HG03354 (cell line): Measurements from ENCODE around the gene SPACA7.

Experiments
- ATAC-seq: cut with Tn5 transposase; IDR thresholded peaks from one replicate; pipeline ENCODE4 v1.9.1; 2021; ENCODE audit warnings: mild to moderate bottlenecking; ENCODE audit not compliant: unreplicated experiment, poor library complexity, severe bottlenecking

Gene SPACA7

DNA sequence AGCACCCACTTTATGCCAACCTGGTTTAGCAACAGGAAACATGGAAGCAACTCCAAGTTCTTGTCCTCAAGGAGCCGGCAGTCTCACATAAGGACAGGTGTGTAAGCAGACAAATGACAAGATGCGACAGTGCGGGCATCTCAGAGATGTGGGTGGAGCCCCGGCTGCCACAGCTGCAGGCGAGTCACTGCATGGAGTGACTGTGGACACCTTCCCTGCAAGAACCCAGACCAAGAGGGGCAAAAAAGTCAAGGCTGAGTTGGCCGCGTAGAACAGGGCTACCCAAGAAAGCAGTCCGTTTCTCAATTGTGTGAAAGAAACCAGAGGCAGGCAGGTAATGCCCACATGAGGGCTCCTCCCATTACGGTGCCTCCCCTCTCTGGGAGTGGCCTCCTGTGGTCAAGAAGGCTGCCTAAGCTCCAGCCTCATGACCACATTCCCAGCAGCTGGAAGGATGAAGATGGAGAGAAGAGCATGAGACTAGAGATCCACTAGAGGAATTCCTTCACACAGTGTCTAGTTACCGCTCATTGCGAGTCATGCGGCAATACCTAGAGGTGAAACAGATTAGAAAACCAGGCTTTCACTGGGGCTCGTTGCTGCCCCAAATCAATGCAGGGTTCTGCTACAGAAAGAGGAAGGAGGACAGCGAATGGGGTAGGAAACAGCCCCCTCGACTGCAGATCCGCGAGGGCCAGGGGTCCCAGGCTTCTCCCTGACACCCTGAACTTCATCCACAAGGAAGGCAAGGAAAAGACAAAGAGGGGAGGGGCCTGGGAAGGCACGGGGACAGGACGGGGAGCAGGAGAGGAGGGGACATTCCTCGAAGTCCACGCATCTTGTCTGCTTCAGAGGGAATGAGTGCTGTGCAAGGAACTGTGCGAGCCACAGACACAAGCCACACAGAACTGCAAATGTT is 80.2 kb downstream of the SPACA7 start:
- ATAC-seq: no peak

DNA sequence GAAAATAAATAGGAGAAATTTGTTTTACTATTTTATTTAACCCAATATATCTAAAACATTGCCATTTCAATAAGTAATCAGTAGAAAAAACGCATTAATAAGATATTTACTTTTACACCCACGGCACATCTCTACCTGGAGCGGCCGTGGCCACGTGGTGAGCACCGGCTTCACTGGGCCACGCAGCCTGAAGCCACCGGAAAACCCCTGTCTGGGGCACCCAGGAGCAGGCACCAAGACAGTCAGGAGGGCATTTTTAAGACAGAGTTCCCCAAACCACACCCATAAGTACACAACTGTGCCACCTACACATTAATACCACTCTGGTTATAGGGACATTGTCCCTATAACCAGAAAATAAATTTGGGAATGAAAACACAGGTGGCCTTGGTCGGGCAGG is 80.9 kb downstream of the SPACA7 start:
- ATAC-seq: no peak

DNA sequence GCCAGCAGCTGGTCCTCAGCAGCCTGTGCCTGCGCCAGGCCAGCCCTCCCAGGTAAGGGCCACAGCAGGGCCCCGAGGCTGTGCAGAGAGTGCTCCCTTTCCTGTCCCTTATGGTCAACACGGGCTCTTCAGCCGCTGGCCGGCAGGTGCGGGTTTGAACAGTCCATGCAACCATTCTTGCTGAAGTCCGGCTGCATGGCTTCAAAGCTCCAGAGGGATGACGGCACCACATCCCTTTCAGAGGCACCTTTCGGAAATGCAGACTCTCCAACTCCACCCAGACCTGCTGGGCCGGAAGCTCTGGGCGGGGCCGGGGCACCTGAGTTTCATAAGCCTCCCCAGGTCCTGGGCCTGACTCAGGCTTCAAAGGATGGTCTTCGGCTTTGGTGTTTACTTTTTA is 81.3 kb downstream of the SPACA7 start:
- no peak for ATAC-seq

DNA sequence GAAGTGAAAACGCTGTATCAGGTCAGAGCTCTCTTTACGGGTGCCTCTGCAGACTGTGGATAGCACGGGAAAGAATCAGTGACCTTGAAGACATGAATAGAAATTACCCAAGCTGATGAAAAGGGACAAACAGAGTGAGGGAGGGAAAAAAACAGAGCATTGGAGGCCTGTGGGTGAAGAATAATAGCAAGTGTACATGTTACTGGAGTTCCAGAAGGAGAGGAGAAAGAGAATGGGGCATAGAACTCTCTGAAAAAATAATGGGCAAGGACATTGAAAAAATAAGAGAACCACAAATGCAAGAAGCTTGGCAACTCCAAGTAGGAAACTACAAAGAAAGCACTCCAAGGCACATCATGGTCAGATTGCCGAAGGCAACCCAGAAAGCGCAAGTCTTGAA is 86.3 kb downstream of the SPACA7 start:
- ATAC-seq: no peak

DNA sequence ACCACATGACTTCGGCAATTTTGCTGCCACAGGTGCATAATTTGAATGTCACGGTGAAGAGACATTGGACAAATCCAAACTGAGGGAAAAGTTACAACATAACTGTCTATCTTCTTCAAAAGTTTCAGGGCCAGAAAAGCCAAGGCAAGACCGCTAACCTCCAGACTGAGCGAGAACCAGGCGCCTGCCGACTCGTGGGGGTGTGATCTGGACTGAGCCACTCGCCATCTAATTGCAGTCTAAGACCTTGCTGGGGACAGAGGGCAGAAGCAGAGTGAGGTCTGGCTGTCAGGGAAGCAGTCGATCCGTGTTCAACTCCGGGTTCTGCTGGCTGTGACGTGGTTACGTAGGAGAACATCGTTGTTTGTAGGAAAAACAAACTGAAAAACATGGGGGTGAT is 88.6 kb downstream of the SPACA7 start:
- ATAC-seq: no peak

DNA sequence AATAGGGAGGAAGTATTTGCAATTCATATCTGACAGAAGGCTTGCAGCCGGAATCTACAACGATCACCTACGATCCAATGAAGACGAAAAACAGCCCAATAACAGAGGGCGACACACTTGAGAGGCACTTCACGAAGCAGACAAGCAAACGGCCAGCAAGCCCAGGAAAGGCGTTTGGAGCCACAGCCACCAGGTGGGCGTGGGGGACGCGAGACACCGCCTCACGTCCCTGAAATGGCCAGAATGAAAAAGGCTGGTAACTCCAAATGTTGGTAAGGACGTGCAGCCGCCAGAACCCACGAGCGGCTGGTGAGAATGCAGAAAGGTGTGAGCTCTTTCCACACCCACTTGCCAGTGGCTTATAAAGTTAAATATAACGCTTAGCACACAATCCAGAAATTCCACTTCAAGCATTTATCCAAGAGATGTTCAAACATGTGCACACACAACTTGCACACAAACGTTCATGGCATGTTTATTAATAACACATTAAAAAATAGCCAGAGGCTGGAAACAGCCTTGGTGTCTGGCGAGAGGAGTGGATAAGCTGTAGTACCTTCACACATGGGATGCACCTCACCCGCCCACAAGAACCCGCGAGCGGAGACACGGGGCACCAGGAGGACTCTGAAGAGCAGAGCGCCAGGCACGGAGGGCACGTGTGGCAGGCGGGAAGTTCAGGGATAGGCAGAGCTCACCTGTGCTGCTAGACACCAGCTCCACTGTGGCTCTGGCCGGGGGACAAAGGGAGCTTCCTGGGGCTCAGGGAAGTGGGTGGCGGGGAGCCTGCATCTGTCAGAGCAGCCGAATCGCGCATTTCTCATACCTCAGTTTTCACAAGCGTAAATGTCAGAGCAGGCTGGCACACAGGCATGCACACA is 89.3 kb downstream of the SPACA7 start:
- ATAC-seq: no peak

DNA sequence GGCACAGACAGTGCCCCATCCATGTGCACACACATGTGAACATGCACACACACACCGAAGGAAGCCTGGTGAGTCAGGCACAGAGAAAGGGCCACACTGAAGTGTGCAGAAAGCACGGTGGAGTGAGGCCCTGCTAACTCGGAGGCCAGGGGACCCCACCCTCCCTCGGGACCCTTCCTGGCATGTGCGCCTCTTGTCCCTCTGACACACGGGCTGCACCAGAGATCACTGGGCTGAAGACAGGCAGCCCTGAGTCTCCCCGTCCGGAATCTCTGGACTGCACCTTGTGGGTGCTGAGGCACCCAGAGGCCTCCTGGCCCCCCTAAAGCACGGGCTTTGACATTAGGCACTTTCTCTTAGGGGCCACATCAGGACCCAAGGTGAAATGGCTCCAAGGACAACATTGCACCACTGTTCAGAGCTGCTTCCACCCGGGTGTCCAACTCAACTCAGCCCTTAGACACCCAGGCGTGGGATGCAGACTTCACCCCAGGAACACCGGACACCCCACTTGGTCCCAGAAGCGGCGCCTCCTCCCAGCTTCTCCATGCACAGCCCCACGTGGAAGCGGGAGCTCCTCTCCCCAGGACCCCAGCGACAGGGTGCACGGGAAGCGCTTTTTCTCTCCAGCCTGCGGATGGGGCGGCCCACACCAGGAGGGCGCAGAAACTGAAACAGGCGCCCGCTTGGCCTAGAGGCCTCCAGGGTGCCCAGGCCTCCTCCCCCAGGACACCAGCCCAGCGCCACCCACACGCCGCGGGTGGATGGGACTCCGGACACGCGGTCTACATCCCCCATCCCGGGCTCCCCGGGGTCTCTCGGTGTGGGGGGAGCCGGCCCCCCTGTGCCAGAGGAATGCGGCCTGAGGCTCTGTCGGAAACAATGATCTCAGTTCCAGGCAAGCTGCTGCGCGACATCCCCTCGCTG is 90.2 kb downstream of the SPACA7 start:
- ATAC-seq: no peak

DNA sequence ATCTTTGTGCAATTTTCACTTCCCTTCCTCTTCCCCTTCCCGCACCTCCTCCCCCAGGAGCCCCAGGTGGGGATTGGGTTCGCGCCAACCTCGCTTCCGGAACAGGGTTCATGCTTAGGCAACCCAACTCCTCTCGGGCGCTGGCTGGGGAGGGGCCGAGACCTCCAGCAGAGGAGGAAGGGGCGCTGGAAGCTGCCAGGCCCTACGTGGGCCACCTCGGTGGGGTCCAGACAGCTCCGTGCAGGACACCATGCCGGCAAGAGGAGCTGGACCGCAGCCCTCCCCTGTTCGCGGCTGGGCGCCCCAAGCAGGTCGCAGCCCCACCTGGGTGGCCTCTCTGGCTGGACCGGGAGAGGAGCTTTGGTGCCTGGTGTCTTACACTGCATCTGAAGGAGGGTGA is 91.1 kb downstream of the SPACA7 start:
- no peak for ATAC-seq

DNA sequence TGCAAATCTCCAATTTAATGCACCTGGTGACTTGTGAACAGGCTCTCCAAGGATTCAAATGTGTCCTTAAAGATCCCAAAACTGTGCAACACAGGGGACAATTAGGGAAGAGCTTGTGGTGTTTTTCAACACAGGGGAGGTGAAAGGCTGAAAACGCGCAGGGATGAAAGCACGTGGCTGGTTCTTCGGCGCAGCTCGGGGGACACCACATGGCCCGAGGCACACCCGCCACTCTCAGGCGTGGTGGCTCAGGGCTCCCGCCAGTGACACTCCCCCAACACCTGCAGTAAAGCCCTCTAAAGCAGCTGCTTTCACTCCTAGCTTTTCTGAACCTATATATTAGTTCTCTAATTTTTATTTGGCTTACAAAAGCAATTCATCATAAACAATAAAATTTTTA is 91.9 kb downstream of the SPACA7 start:
- no peak for ATAC-seq

DNA sequence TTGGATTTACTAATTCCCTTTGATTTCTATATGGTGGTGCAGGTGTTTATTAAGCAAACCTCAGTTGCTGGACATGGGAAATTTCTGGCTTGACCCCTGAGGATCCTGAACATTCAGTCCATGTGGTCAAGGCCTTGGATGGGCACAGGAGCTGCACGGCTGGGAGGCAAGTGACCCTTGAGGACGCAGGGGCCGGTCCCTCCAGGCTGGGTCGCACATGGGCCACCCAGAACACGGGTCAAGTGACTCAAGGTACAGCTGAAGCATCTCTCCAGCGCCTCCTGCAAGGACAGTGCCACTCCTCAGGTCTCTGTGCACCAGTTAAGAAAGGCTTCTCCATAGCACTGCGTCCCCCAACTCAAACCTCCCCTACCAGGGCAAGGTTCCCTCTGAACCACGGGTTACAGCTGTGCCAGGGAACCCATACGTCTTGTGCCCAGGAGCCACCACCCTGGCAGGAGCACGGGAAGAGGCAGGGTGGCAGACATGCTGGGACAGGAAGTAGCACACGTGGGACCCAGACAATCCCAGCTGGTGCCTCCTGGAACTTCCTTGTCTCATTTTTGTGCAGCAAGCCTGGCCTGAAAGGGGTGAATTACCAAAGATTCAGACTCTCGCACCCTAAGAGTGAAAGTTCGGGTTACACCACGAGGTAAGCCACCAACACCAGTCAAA is 93.1 kb downstream of the SPACA7 start:
- no peak for ATAC-seq

DNA sequence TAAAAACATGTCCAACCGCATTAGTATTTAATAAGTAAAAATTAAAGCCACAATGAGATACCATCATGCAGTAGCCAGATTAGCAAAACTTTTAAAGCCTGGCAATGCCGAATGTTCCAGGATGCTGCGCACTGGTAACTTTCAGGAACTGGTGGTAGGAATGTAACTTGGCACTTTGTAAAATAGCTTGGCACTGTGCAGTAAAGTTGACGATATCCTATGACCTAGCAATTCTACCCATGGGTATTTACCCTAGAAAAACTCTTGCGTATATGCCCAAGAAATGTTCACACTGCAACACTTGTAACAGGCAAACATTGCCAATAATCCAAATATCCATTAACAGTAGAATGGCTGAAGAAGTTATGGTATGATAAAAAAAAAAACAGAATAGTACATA is 97.7 kb downstream of the SPACA7 start:
- no peak for ATAC-seq

DNA sequence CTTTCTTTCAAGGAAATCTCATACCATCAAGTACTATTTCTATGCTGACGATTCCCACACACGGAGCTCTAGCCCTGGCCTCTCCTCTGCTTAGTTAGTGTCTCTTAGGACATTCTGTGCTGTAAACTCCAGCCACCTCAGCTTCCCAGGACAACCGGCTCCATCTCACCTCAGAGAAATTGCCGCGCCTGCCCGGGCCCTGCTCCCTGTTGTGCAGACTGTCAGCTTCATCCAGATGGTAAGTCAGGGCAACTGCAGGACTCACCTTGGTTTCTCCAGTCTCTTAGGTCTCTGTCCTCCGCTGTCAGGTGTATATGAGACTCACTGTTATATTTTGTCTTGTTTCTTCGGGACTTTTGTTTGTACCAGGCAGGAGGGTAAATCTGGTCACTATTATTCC is 98.7 kb downstream of the SPACA7 start:
- ATAC-seq: no peak

DNA sequence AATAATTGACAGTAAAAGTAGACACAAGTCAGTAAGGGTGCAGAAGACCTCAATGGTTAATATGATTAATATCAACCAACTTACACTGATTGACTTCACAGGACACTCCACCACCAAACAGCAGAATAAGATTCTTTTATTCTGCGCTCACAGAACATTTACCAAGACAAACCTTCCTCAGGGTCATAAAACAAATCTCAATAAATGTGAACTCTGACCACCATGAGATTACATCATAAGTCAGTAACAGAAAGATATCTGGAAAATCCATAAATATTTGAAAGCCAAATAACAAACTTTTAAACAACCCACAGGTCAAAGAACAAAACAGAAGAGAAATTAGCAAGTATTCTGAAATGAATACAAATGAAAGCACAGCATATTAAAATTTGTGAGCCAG is 99.7 kb downstream of the SPACA7 start:
- no peak for ATAC-seq

DNA sequence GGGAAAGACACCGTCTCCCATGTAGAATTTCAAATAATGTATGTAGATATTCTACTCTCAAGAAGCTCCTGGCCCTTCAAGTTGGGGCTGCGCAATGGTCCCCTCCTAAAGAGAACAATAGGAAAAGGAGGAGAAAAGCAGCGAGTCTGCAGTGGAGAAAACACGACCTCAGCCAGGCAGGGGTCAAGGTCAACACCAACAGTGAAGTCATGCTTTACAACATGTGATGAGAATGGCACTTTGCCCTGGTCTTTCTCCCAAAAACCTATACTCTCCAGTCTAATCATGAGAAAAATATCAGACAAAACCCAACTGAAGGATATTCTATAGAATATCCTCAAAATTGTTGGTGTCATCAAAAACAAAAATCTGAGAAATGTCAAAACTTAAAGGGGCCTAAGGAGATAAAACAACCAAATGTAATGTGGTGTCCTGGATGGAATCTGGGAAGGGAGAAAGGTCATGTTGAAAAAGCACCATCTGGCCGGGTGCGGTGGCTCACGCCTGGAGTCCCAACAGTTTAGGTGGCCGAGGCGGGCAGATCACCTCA is 101.0 kb downstream of the SPACA7 start:
- ATAC-seq: no peak

DNA sequence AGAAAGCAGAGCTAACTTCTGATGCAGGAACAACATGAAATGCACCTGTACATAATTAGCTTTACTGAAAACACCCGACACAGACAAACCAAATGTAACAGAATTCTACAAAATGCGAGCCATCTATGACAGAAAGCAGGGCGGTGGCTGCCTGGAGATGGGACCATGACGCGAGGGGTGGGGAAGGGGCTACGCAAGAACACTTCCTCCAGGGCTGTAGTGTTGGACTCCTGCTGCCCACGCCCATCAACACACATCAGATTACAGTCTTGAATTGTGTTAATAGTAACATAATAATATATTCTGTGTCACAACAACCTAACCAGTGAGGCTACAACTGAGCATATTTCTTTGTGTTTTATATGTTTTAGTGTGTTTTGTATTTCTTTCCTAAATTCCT is 103.2 kb downstream of the SPACA7 start:
- no peak for ATAC-seq

DNA sequence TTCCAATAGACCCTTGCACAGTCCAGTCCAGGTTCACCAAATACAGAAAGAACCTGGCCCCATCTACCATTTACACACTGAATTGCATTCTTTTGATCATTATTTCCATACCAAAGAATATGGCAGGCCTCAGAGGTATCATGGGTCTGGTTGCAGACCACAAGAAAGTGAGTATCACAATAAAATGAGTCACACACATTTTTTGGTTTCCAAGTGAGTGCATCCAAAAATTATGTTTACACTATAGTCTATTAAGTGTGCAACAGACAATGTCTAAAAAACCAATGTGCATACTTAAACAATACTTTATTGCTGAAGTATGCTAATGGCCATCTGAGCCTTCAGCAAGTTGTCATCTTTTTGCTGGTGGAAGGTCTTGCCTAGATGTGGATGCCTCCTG is 105.3 kb downstream of the SPACA7 start:
- ATAC-seq: no peak

DNA sequence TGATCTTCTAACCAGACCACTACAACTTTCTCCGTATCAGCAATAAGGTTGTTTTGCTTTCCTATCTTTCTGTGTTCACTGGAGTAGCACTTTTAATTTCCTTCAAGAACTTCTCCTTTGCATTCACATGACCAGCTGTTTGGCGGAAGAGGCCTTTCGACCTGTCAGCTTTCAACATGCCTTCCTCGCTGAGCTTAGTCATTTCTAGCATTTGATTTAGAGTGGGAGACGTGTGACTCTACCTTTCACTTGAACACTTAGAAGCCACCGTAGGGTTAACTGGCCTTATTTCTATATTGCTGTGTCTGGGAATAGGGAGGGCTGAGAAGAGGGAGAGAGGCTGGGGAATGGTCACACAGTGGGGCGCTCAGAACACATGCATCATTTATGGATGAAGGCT is 107.1 kb downstream of the SPACA7 start:
- no peak for ATAC-seq
